ENCODE data around the gene DUSP2.

DUSP2 gene

GRCh38 chr2:96100893-96101304 is 44.3 kb downstream of the DUSP2 start:
- H3K4me2 ChIP-seq = peak overlapping the region in 10 of 11 experiments; percentile 12 to 84 (median 62); a peak in 12 of 22 replicates
- peaks cover 50 to 68% (median 60%) of the 10 kb centered on the region in 10 experiments for H3K4me1 ChIP-seq
- TF ChIP-seq Cebpa-rat (IDR thresholded peaks at IDR 0.05) = no peak

GRCh38 chr2:96099861-96100798 is 45.1 kb downstream of the DUSP2 start:
- Histone ChIP-seq H3K4me1 (peaks cover 52 to 71% (median 60%) of the 10 kb centered on the region in 10 experiments), H3K4me2 (peak overlapping the region; percentile 22 to 75 (median 47); a peak in 20 of 22 replicates), H3K9me3 (replicated peaks in 1 of 11) (peaks cover 2 to 9% (median 5%) of the 10 kb centered on the region in 11 experiments), H4K20me1 (no peaks in the 10 kb centered on the region), H3K4me3 (no peak overlapping the region), H3K9ac (no peak overlapping the region; a peak in 1 of 22 replicates), H3K27ac (peak overlapping the region in 5 of 11 experiments; percentile 5 to 40 (median 30); a peak in 5 of 22 replicates), H3K27me3 (no peaks in the 10 kb centered on the region), H3K36me3 (no peaks in the 10 kb centered on the region; a peak in 1 of 22 replicates)
- TF ChIP-seq Cebpa-rat (IDR thresholded peaks at IDR 0.05) = no peak

More at GRCh38 chr2:96100893-96101304, 44.3 kb downstream of the DUSP2 start:
- H3K9ac ChIP-seq = no peak overlapping the region
- H3K4me3 ChIP-seq = no peak overlapping the region
- peaks cover 0 to 6% (median 0%) of the 10 kb centered on the region in 11 experiments; a peak in 1 of 22 replicates for H3K36me3 ChIP-seq
- peak overlapping the region in 4 of 11 experiments; percentile 7 to 40 (median 32); a peak in 3 of 22 replicates for H3K27ac ChIP-seq
- no peaks in the 10 kb centered on the region for H4K20me1 ChIP-seq
- H3K27me3 ChIP-seq = no peaks in the 10 kb centered on the region
- H3K9me3 ChIP-seq (replicated peaks in 1 of 11) = peaks cover 10 to 17% (median 12%) of the 10 kb centered on the region in 11 experiments

- peak overlapping the region in 3 of 11 experiments; percentile 20 to 48 (median 35); a peak in 4 of 22 replicates for H3K27ac ChIP-seq
- H3K9ac ChIP-seq = peak overlapping the region in 1 of 11 experiments; percentile 36; a peak in 2 of 22 replicates
- H3K9me3 ChIP-seq (replicated peaks in 1 of 11) = no peaks in the 10 kb centered on the region
- H3K4me1 ChIP-seq = peaks cover 44 to 60% (median 52%) of the 10 kb centered on the region in 10 experiments
- H3K4me2 ChIP-seq = peak overlapping the region in 10 of 11 experiments; percentile 11 to 62 (median 29); a peak in 16 of 22 replicates
- H3K4me3 ChIP-seq = no peak overlapping the region
- H4K20me1 ChIP-seq = no peaks in the 10 kb centered on the region
- H3K27me3 ChIP-seq = no peaks in the 10 kb centered on the region
- TF ChIP-seq Cebpa-rat (IDR thresholded peaks at IDR 0.05) = no peak
- no peaks in the 10 kb centered on the region for H3K36me3 ChIP-seq
Measured at GRCh38 chr2:96098900-96099590, 46.2 kb downstream of the DUSP2 start.

DNA sequence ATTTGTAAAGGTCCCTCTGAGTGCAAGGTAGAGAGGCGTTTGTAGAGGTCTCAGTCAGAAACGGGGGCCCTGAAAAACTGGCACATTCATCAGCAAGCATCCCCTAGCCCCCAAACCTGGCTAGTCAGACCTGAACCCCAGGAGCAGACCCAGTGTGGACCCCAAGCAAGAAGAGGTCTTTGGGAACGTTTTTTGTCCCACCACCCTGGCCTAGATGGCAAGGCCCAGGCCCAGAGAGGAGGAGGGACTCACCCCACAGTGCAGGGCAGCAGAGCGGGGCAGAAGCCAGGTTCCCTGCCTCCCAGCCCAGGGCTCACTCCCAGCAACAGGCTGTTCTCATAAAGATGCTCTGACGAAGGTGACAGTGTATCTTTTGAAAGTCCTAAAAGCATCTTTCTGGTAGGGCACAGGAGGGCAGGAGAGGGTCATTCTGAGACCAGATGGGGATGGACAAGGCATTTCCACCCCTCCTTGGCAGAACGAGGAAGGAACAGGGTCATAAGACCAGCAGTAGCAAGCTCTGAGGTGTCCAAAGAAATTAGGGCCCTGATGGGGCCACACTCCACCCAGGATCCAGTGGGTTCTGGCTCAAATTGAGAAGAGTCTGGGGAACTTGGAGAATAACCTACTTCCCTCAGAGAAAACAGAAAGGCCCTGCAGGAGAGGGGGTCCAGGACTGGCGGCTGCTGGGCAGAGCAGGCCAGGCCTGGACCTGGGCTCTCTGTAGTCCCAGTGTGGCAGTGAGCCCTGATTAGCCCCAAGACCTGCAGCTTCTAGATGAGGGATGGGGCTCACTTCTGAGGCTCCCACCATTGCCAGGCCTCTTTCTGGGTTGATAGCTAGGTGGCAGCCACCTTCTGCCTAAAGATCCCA is 47.1 kb downstream of the DUSP2 start:
- Histone ChIP-seq H3K4me2 (peak overlapping the region in 5 of 11 experiments; percentile 21 to 62 (median 27); a peak in 7 of 22 replicates), H3K4me3 (no peak overlapping the region), H4K20me1 (no peaks in the 10 kb centered on the region), H3K27ac (0 out of 22 replicates have a peak overlapping the region, but pooled peaks of 1 of the 11 experiments have one; percentile 48), H3K27me3 (no peaks in the 10 kb centered on the region), H3K9me3 (replicated peaks in 1 of 11) (no peaks in the 10 kb centered on the region), H3K4me1 (peaks cover 38 to 57% (median 46%) of the 10 kb centered on the region in 10 experiments), H3K36me3 (no peaks in the 10 kb centered on the region), H3K9ac (peak overlapping the region in 2 of 11 experiments; percentile 6 to 36; a peak in 1 of 22 replicates)
- no peak for TF ChIP-seq Cebpa-rat (IDR thresholded peaks at IDR 0.05)

DNA sequence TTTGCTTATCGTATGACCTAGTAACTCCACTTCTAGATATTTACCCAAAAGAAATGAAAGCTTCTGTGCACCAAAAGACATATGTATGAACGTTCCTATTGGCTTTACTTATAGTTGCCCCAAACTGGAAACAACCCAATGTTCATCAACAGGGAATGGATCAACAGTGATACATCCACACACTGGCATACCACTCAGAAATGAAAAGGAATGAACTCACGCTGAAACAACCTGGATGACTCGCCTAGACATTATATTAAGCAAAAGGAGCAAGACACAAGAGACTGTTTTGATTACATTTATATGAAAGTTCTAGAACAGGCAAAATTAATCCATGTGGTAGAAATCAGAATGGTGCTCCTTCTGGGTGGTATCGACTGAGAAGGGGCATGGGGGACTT is 47.8 kb downstream of the DUSP2 start:
- H4K20me1 ChIP-seq = no peaks in the 10 kb centered on the region
- H3K27me3 ChIP-seq = no peaks in the 10 kb centered on the region
- peaks cover 35 to 57% (median 45%) of the 10 kb centered on the region in 10 experiments for H3K4me1 ChIP-seq
- no peaks in the 10 kb centered on the region for H3K36me3 ChIP-seq
- H3K9ac ChIP-seq = no peak overlapping the region
- H3K27ac ChIP-seq = no peak overlapping the region
- H3K9me3 ChIP-seq (replicated peaks in 1 of 11) = no peaks in the 10 kb centered on the region
- no peak overlapping the region for H3K4me3 ChIP-seq
- no peak for TF ChIP-seq Cebpa-rat (IDR thresholded peaks at IDR 0.05)
- H3K4me2 ChIP-seq = no peak overlapping the region

DNA sequence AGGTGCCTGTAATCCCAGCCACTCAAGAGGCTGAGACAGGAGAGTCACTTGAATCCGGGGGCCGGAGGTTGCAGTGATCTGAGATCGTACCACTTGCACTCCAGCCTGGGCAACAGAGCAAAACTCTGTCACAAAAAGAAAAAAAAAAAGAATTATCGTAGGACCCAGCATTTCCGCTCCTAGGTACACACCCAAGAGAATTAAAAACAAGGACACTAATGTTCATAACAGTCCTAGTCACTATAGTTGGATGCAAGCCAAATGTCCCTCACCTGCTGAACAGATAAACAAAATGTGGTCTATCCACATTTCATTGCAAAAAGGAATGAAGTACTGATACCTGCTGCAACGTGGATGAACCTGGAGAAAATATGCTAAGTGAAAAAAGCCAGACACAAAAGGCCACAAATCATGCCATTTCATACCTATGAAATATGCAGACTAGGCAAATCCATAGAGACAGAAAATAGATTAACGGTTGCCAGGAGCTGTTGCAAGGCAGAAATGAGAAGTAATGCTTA is 50.1 kb downstream of the DUSP2 start:
- Histone ChIP-seq H3K9ac (no peak overlapping the region), H3K27ac (no peak overlapping the region), H3K27me3 (no peaks in the 10 kb centered on the region), H3K4me3 (no peak overlapping the region), H3K4me2 (no peak overlapping the region), H3K4me1 (peaks cover 26 to 53% (median 39%) of the 10 kb centered on the region in 10 experiments), H4K20me1 (no peaks in the 10 kb centered on the region), H3K36me3 (no peaks in the 10 kb centered on the region), H3K9me3 (replicated peaks in 1 of 11) (no peaks in the 10 kb centered on the region)
- no peak for TF ChIP-seq Cebpa-rat (IDR thresholded peaks at IDR 0.05)

DNA sequence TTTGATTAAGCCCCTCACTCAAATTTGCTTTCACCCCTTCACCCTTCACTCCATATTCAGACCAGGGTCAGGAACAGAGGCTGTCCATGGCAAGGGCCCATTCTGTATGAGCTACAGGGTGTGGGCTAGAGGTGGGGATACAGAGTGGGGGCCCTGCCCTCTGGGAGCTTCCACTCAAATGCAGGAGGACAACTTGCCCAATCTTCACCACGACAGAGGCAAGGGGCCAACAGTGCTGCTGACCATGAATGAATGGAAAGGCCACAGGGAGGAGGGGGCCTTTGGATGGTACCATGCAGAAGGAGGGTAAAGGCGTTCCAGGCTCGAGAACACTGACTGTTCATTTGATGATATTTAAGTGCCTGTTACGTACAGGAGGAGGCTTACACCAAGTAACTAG is 51.7 kb downstream of the DUSP2 start:
- Histone ChIP-seq H3K9ac (no peak overlapping the region), H3K4me1 (peaks cover 15 to 39% (median 23%) of the 10 kb centered on the region in 10 experiments), H3K36me3 (no peaks in the 10 kb centered on the region), H3K27me3 (no peaks in the 10 kb centered on the region), H3K27ac (no peak overlapping the region), H4K20me1 (no peaks in the 10 kb centered on the region), H3K4me2 (peak overlapping the region in 4 of 11 experiments; percentile 69 to 78 (median 76); a peak in 4 of 22 replicates), H3K4me3 (no peak overlapping the region), H3K9me3 (replicated peaks in 1 of 11) (no peaks in the 10 kb centered on the region)
- TF ChIP-seq Cebpa-rat (IDR thresholded peaks at IDR 0.05) = no peak

All from BLaER1 treated with 17β-estradiol and CSF1 and Interleukin-3, amounts not matched to agents 10 nM and 100 nM (cell line).